ENCODE data around the gene ASPG.

The ASPG gene

DNA sequence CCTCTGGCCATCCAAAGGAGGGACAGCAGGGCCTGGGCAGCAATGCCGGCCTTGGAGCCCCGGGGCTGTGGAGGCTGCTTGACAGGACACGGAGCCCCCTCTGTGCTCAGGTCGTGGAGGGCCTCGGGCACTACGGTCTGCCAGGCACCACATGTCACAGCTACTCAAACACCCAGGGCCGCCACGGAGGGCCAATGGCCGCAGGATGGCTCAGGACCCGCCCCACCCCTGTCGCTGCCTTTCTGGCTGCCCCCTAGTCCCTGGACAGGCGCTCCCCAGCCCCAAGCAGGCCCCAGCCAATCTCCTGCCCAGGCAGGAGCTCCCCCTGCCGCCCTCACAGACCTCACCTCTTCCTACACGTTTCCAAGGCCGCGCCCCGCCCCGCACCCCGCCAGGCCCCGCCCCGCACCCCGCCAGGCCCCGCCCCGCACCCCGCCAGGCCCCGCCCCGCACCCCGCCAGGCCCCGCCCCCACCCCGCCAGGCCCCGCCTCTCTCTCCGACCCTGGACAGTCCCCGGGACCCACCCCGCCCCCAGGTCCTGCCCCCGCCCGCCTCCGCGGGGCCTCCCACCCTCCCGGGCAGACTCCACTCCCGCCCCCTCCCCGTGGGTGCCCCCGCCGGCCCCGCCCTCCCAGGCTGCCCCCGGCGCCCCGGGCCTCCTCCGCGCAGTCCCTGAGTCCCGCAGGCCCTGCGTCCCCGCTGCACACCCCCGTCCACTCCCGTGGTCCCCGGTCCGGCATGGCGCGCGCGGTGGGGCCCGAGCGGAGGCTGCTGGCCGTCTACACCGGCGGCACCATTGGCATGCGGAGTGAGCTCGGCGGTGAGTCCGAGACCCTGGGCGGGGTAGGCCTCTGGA lies at the start of gene ASPG:
Gene ASPG, plus strand, starts transcription at position 669 of the 857 bp plus-strand sequence. Its CDS starts 71 bp downstream, at position 740.
- no peak within 1 kb of the TSS for H2AFZ ChIP-seq (ENCODE audit: low read depth, low read length, severe bottlenecking)
- no peaks in the 10 kb centered on the region for H3K9me2 ChIP-seq (replicated peaks; ENCODE audit: insufficient read depth, low read length)
- no peaks in the 10 kb centered on the region for H4K20me1 ChIP-seq (ENCODE audit: low read depth, low read length)
- no peak within 1 kb of the TSS for H3K4me3 ChIP-seq (ENCODE audit: insufficient read depth, low read length, poor library complexity, severe bottlenecking)
- H3F3A ChIP-seq (ENCODE audit: insufficient read depth): no peaks in the 10 kb centered on the region
- no peak for TF ChIP-seq EZH2phosphoT487 (conservative IDR thresholded peaks at IDR 0.05; ENCODE audit: low read length)
- TF ChIP-seq, protein P1, sequence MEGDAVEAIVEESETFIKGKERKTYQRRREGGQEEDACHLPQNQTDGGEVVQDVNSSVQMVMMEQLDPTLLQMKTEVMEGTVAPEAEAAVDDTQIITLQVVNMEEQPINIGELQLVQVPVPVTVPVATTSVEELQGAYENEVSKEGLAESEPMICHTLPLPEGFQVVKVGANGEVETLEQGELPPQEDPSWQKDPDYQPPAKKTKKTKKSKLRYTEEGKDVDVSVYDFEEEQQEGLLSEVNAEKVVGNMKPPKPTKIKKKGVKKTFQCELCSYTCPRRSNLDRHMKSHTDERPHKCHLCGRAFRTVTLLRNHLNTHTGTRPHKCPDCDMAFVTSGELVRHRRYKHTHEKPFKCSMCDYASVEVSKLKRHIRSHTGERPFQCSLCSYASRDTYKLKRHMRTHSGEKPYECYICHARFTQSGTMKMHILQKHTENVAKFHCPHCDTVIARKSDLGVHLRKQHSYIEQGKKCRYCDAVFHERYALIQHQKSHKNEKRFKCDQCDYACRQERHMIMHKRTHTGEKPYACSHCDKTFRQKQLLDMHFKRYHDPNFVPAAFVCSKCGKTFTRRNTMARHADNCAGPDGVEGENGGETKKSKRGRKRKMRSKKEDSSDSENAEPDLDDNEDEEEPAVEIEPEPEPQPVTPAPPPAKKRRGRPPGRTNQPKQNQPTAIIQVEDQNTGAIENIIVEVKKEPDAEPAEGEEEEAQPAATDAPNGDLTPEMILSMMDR (IDR thresholded peaks at IDR 0.05; ENCODE audit: insufficient read depth, low read length, poor library complexity, severe bottlenecking): no peak
- H3K4me2 ChIP-seq (ENCODE audit: low read depth, low read length, poor library complexity, severe bottlenecking): no peak within 1 kb of the TSS
- H3K27me3 ChIP-seq (ENCODE audit: low read length): no peaks in the 10 kb centered on the region
- no peak within 1 kb of the TSS for H3K9ac ChIP-seq (ENCODE audit: low read length)
- H3K79me2 ChIP-seq (ENCODE audit: insufficient read depth, low read length): no peaks in the 10 kb centered on the region
- no peak within 1 kb of the TSS for H3K27ac ChIP-seq (ENCODE audit: low read depth, low read length)
- no peaks in the 10 kb centered on the region for H3K36me3 ChIP-seq (ENCODE audit: low read length)
- H3K9me3 ChIP-seq (ENCODE audit: insufficient read depth, low read length): no peaks in the 10 kb centered on the region

DNA sequence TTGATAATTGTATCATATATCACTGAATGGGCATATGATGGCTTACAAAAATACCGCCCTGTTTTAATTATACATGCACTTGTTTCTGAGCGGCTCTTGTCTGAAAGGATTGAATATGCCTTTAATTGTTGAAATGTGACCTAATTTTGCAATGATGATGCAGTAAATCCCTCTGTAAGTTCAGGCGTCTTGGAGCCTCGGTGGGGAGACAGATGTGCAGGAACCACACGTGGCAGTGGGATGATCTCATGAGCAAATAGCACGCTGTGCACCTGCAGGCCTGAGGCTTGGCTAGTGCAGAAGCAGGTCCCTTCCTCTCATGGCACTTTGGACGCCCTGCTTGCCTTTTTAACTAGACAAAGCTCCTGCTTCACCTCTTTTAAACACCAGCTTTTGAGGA lies 49.3 kb upstream of the ASPG start:
- Histone ChIP-seq H3K4me2 (ENCODE audit: low read depth, low read length, poor library complexity, severe bottlenecking) (no peak overlapping the region), H3K27me3 (ENCODE audit: low read length) (no peaks in the 10 kb centered on the region), H3K36me3 (ENCODE audit: low read length) (no peaks in the 10 kb centered on the region), H3F3A (ENCODE audit: insufficient read depth) (no peaks in the 10 kb centered on the region), H2AFZ (ENCODE audit: low read depth, low read length, severe bottlenecking) (no peak overlapping the region), H3K9ac (ENCODE audit: low read length) (no peak overlapping the region), H3K79me2 (ENCODE audit: insufficient read depth, low read length) (no peaks in the 10 kb centered on the region), H3K9me2 (replicated peaks; ENCODE audit: insufficient read depth, low read length) (no peaks in the 10 kb centered on the region), H3K4me3 (ENCODE audit: insufficient read depth, low read length, poor library complexity, severe bottlenecking) (no peak overlapping the region), H4K20me1 (ENCODE audit: low read depth, low read length) (no peaks in the 10 kb centered on the region), H3K27ac (ENCODE audit: low read depth, low read length) (no peak overlapping the region), H3K9me3 (ENCODE audit: insufficient read depth, low read length) (no peaks in the 10 kb centered on the region)
- TF ChIP-seq EZH2phosphoT487 (conservative IDR thresholded peaks at IDR 0.05; ENCODE audit: low read length): no peak
- TF ChIP-seq, protein P1 (IDR thresholded peaks at IDR 0.05; ENCODE audit: insufficient read depth, low read length, poor library complexity, severe bottlenecking): no peak

DNA sequence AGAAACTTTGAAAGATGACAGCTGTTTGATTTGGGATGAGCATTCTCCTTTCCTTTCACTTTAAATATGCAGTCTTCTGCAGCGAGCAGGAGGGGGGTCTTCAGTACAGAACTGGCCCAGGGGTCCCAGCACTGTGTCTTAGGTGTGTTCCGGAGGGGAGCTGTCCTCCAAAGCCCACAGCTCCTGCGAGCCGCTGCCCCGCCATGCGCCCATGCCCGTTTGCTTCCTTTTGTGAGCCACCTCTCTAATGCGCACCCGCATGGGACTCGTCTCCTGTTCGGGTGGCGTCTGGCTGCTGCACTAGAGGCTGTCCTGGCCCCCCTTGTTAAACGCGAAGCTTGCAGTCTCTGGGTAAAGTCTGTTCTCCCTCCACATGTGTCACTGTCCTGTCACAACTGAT lies 48.4 kb upstream of the ASPG start:
- no peak overlapping the region for H3K4me2 ChIP-seq (ENCODE audit: low read depth, low read length, poor library complexity, severe bottlenecking)
- H3K79me2 ChIP-seq (ENCODE audit: insufficient read depth, low read length): no peaks in the 10 kb centered on the region
- H3K9ac ChIP-seq (ENCODE audit: low read length): no peak overlapping the region
- TF ChIP-seq EZH2phosphoT487 (conservative IDR thresholded peaks at IDR 0.05; ENCODE audit: low read length): no peak
- TF ChIP-seq, protein P1 (IDR thresholded peaks at IDR 0.05; ENCODE audit: insufficient read depth, low read length, poor library complexity, severe bottlenecking): no peak
- no peak overlapping the region for H3K4me3 ChIP-seq (ENCODE audit: insufficient read depth, low read length, poor library complexity, severe bottlenecking)
- no peaks in the 10 kb centered on the region for H3K36me3 ChIP-seq (ENCODE audit: low read length)
- H3K27ac ChIP-seq (ENCODE audit: low read depth, low read length): no peak overlapping the region
- H4K20me1 ChIP-seq (ENCODE audit: low read depth, low read length): no peaks in the 10 kb centered on the region
- H3K9me2 ChIP-seq (replicated peaks; ENCODE audit: insufficient read depth, low read length): no peaks in the 10 kb centered on the region
- H3F3A ChIP-seq (ENCODE audit: insufficient read depth): no peaks in the 10 kb centered on the region
- H3K27me3 ChIP-seq (ENCODE audit: low read length): no peaks in the 10 kb centered on the region
- no peaks in the 10 kb centered on the region for H3K9me3 ChIP-seq (ENCODE audit: insufficient read depth, low read length)
- H2AFZ ChIP-seq (ENCODE audit: low read depth, low read length, severe bottlenecking): no peak overlapping the region
